Stimulated activated CD4-positive, alpha-beta T cell treated with anti-CD3 and anti-CD28 coated beads, TNF-alpha, amount 100 ng/mL, for 48 hours (primary cell): Measurements from ENCODE around the gene LDLRAD4.

Source experiments
- DNase-seq, 3 donors: peaks; one replicate each; pipeline ENCODE4 v3.0.0-alpha.2; 2020; ENCODE audit warnings: low read depth in 3 of 3

LDLRAD4 gene

DNA sequence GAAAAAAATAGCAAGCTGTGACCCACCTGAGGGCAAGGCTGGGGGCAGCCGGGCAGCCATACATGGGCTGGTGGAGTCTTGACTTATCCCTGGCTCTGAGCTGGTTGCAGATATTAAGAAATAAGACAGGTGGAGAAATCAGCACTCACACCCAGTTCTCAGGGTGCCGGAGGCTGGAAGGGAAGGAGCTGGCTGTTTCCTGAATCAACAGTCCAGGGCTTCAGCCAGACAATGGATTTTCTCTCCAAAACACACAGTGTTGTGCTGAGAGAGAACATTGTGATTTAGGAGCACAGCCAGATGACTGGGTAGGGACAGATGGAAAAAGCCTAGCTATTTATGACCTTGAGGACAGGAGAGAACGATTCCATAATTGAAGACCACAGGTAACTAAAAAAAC is 208.8 kb downstream of the LDLRAD4 start:
- no peak for DNase-seq

- no peak for DNase-seq
Measured at GRCh38 chr18:13428319-13428718, 209.8 kb downstream of the LDLRAD4 start.

DNA sequence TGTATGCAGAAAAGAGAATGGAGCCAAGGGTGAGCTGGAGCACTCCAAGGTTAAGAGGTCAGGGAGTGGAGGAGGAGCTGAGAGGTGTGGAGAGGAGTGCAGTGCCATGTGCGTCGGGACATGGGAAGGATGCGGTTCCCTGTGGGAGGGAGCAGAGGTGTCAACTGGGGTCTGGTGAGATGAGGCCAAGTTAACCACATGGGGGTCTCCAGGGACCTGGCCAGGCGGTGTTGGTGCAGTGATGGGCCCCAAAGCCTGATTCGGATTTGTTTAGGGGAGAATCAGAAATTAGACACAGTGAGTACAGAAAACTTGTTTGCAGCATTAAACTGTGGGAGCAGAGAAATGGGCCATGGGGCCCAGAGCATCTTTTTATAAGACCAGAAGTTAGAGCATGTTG is 210.5 kb downstream of the LDLRAD4 start:
- no peak for DNase-seq

- DNase-seq: no peak
Measured at GRCh38 chr18:13429884-13430510, 211.4 kb downstream of the LDLRAD4 start.

GRCh38 chr18:13430663-13431062 is 212.1 kb downstream of the LDLRAD4 start:
- DNase-seq: no peak

GRCh38 chr18:13431886-13432285 is 213.3 kb downstream of the LDLRAD4 start:
- no peak for DNase-seq

GRCh38 chr18:13433125-13433524 is 214.6 kb downstream of the LDLRAD4 start:
- no peak for DNase-seq

- no peak for DNase-seq
Measured at GRCh38 chr18:13433685-13434084, 215.1 kb downstream of the LDLRAD4 start.

DNA sequence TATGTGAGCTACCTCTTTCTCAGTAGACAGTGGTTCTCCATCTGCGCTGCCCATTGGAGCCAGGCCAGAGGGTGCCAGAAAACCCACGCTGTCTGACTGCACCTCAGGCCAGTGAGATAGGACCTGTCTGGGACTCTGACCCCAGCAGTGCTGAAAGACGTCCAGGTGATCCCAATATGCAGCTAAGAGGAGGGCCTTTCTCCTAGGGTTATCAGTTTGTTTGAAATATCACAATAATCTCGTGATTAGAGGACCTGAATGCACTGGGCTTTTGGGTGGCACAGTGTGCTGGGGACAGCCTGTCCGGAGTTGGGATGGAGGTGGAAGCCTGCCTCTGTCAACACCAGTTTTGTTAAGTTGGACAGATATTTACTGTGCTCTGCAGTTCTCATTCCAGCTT is 216.3 kb downstream of the LDLRAD4 start:
- no peak for DNase-seq

DNA sequence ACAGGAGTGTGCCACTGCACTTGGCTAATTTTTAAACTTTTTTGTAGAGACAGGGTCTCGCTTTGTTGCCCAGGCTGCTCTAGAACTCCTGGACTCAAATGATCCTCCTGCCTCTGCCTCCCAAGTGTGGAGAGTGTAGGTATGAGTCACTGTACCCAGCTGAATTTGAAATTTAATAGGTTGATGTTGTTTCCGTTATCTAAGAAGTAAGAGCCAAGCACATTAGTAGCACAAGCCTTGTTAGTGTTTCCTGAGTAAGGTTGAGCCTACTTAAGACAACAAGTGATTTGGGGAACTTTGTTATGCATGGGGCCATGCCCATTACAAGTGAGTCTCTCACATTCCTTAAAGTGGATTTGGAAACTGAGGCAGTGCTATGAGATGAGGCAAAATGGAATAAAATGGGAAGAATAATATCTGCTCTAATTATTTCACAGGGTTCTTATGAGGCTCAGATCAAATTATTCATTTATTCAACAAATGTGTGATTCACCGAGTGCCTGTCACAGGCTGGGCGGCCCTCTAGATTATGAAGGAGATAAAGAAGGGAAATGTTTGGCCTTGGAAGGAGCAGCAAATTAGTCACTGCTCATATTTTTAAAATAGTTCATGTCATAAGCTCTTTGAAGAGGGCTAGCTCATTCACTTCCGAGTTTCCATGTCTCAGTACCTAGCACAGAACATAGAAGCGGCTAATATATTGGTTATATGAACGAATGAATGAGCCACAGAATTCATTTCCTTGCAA is 217.2 kb downstream of the LDLRAD4 start:
- no peak for DNase-seq

- no peak for DNase-seq
Measured at GRCh38 chr18:13436576-13436975, 218.0 kb downstream of the LDLRAD4 start.

GRCh38 chr18:13437034-13437433 is 218.5 kb downstream of the LDLRAD4 start:
- DNase-seq: no peak

GRCh38 chr18:13437796-13438506 is 219.4 kb downstream of the LDLRAD4 start:
- DNase-seq: peak in 2 of 3 donors; percentile 43 to 51

GRCh38 chr18:13438507-13439056 is 220.0 kb downstream of the LDLRAD4 start:
- no peak for DNase-seq

DNA sequence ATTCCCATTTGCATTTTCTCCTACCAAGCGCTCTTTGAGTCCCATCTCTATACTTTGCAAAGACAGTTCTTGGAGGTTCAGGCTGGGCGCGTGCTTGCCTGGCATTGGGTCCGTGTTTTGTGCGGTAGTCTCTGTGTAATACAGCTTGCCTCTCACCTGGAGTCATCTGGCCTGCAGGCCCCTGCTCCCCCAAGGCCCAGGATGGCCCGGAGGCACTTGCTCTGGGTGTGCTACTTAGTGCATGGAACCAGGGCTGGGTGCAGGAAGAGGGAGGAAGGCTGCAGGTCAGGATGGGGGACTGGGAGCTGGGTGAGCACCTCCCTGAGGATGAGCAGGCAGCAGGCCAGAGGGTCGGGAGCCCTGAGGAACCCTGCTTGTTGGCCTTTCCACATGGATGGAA is 220.9 kb downstream of the LDLRAD4 start:
- DNase-seq: no peak

- no peak for DNase-seq
Measured at GRCh38 chr18:13440277-13441248, 222.0 kb downstream of the LDLRAD4 start.

- DNase-seq: no peak
Measured at GRCh38 chr18:13441736-13442135, 223.2 kb downstream of the LDLRAD4 start.

DNA sequence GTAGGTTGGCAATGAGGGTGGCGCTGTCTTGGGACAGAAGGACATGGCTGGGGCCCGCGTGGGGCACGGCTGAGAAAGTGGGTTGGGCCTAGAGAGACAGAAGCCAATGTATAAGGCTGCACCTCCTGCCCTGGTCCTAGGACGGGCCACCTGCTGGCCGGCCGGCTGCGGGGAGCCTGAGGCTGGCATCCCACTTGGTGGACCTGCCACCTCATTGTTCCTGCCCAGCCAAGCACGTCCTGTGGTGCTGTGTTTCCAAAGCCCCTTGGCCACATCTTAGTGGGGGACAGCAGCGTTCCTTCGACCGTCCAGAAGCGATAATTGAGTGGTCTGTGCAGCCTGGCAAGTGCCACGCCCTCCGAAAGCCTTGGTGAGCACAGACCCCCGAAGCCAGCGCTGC is 223.9 kb downstream of the LDLRAD4 start:
- no peak for DNase-seq

- no peak for DNase-seq
Measured at GRCh38 chr18:13443552-13443951, 225.0 kb downstream of the LDLRAD4 start.

GRCh38 chr18:13444430-13445240 is 226.1 kb downstream of the LDLRAD4 start:
- no peak for DNase-seq
